Cerebellar nuclear complex (tissue), 1 donor: Measurements from ENCODE around the gene SLC39A8.

Source experiments
- DNase-seq, 2 experiments: peaks; one replicate each; lab custom pipeline; 2025; lab: John Stamatoyannopoulos, UW

SLC39A8 gene

GRCh38 chr4:102230194-102230593, 115.1 kb downstream of the SLC39A8 start:
- no peak for DNase-seq

GRCh38 chr4:102227388-102227787, 117.9 kb downstream of the SLC39A8 start:
- DNase-seq: no peak

GRCh38 chr4:102223461-102223860, 121.8 kb downstream of the SLC39A8 start:
- no peak for DNase-seq

DNA sequence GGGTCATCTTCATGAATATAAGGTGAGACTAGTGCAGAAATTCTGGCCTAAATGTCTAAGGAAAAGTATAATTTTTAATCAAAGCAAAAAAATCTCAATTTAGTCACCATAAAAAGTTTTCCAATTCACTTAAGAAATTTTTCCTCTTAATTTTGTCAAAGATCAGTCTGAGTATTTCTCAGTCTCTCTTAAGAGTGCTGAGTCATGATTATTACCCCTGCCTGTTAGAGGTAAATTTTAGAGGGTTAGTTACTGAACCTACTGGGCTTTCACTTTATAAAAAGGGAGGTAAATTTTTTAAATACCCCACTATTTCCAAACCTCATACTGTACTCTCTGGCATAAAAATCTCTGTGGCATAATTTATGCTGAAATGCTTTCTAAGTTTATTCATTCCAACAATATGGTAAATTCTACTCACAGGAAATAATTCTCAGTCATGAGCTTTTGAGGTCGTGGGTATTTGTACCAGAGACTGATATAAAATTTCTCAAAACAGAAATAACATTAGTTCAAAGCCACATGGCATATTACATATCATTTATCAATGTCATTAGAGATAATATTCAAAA, 122.4 kb downstream of the SLC39A8 start:
- DNase-seq: no peak

DNA sequence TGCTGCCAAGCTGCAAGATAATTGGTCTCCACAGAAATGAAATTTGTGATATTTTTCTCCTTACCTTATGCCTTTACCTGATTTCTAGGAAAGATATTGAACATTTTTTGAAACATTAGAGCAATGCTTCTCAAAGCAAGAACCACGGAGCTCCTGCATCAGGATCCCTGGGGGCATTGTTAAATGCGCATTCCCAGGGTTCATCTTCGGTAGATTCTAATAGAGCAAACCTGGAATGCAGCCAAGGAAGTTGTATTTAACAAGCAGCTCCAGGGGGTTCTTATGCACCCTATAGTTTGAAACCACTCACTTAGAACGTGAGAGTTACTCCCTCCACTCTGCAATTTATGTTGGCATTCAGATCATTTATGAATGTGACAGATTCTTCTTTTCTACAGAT, 126.2 kb downstream of the SLC39A8 start:
- no peak for DNase-seq

- DNase-seq: no peak
Measured at GRCh38 chr4:102218656-102219055, 126.6 kb downstream of the SLC39A8 start.

DNA sequence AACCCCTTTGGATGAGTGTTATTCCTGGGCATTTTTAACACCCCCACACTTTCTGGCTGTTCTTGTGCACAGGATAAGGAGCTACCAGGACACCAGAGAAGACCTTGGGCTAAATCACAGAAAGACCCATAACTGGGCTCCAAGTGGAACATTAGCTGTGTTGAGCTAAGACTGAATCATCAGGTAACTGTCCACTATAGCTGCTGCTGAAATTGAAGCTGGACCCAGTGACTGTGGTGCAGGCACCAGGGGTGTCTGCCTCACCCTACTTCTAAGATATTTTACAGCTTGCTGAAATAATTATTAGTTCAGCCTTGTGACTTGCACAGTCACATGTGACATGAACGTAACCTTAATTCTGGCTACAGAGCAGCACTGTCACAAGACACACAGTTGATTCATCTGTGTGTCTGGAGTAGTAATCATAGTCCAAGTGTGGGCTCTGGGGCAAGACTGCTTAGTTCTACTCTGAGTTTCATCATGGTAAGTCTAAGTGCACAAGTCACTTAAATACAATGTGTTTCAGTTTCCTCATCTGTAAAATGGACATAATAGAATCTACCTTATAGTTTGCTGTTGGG, 127.4 kb downstream of the SLC39A8 start:
- no peak for DNase-seq

- DNase-seq: no peak
Measured at GRCh38 chr4:102217345-102217744, 127.9 kb downstream of the SLC39A8 start.

DNA sequence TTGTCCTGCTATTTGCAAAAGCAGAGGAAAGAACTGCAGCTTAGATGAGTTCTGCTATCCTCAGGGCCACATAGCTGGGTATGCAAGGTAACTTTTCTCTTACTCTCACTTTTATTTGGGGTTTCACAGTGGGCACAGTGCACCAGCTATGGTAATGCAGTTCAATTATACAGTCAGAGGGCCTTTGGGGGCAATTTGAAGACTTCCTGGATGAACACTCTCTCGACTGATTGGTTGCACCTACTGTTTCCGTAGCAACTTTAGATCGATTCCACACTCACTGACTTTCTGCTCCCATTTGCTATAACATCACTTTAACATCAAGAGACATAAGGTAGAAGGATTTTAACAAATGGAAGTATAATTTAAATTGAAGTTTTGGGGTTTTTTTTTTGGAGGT, 128.6 kb downstream of the SLC39A8 start:
- DNase-seq: no peak

GRCh38 chr4:102213031-102213430, 132.3 kb downstream of the SLC39A8 start:
- DNase-seq: no peak
